GM18526 (cell line): ENCODE data around the gene COL17A1.

Experiments used
- POLR2A ChIP-seq: IDR thresholded peaks from 3 replicates; pipeline ENCODE4 v1.6.1; 2011; ENCODE audit not compliant: insufficient read length; ENCODE audit errors: extremely low read depth

The COL17A1 gene

GRCh38 chr10:104045151-104046089 lies 40.3 kb downstream of the COL17A1 start:
- no peak for TF ChIP-seq POLR2A

- no peak for TF ChIP-seq POLR2A
These were observed 41.8 kb downstream of the COL17A1 start for GRCh38 chr10:104043854-104044253.

DNA sequence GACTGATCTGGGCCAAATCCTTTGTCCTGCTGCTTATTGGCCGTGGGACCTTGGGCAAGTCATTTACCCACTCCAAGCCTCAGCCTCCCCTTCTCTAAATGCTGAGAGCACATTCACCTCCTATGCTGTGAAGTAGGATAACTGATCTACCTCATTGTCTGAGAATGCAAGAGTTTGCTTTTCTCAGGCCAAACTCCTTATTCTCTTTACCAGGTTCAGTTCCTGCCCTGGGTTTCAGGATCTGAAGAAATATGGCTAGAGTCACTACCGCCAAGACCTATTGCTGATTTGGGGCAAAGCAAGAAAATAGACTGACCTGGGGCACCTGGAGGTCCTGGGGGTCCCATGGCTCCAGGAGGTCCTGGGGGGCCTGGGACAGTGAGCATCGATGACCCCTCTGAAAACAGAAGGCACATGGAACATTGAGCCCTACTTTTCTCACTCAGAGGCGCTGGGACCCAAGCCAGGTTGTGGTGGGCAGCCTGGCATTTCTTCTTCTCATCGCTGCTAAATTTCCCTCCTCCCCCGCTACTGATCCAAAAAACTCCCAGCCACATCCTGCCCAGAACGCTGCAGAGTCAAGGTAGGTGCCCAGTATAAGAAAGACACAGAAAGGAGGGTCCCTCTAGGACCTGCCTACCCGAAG lies 42.4 kb downstream of the COL17A1 start:
- TF ChIP-seq POLR2A: no peak

GRCh38 chr10:104041891-104042535 lies 43.7 kb downstream of the COL17A1 start:
- no peak for TF ChIP-seq POLR2A

DNA sequence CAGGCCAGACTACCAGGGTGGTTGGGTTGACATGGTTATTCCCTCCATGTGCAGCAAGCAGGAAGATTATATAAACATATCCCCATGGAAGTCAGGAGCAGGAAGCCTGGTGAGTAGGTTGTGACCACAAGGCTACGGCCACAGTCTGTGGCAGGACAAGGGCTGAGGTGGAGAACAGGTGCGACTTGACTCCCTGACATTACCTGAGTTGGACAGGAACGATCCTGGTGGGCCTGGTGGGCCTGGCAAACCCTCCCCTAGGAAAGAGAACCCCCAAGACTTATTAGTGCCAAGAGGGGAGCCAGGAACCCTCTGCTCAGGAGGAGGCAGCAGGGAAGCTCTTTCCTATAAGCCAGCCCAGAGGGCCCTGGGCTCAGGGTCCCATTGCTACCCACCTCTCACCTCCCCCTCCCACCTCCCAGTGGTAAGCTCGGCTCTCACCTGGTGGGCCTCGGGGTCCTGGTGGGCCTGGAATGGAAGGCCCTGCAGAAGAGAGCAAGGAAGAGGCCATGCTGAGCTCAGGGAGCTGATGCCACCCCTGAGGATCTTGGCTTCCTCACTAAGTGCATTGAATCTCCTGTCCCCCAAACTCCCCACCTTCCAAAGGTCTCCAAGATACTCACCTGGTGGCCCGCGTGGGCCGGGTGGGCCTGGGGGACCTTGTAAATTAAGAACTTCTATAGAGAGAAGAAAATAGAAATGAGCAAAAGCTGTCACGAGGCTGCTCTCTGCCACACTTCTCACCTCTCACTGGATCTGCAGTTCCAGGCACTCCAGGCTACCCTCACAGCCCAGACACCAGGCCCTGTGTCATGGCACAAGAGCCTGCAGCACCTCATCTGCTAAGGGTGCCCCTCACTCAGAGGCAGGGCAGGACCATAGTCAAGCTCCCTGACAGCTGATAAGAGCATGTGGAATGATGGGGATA lies 44.6 kb downstream of the COL17A1 start:
- no peak for TF ChIP-seq POLR2A

DNA sequence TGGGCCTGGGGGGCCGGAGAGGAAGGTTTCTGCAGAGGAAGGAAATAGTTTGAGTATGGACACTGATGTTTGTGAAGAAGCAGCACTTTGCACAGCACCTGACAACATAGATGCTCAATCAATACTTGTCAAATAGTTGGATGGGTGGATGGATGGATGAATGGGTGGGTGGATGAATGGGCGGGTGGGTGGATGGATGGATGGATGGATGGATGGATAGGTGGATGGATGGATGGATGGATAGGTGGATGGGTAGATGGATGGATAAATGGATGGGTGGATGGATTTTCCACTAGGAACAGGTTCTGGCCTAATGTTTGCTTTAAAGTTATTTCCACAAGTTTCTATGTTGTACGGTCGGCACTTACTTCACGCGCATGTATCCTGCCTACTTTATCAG lies 45.3 kb downstream of the COL17A1 start:
- TF ChIP-seq POLR2A: no peak

GRCh38 chr10:104038958-104039752 lies 46.5 kb downstream of the COL17A1 start:
- no peak for TF ChIP-seq POLR2A

GRCh38 chr10:104038537-104038936 lies 47.1 kb downstream of the COL17A1 start:
- TF ChIP-seq POLR2A: no peak

GRCh38 chr10:104037261-104037951 lies 48.3 kb downstream of the COL17A1 start:
- TF ChIP-seq POLR2A: no peak

- TF ChIP-seq POLR2A: no peak
These were observed 49.0 kb downstream of the COL17A1 start for GRCh38 chr10:104036518-104037260.

DNA sequence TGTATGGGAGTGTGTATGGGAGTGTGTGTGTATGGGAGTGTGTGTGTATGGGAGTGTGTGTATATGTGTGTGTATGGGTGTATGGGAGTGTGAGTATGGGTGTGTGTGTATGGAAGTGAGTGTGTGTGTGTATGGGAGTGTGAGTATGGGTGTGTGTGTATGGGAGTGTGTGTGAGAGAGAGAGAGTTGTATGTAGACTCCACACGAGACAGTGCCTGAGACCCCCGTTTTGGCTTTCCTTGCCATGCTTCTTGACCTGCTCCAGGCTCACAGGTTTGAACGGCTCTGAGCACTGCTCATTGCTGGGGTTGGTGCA lies 49.7 kb downstream of the COL17A1 start:
- TF ChIP-seq POLR2A: no peak

GRCh38 chr10:104035194-104036068 lies 50.2 kb downstream of the COL17A1 start:
- no peak for TF ChIP-seq POLR2A
